GM18519 (cell line): ENCODE results near the gene USF2.
"Not testable (repeated sequence)": the region's sequence is repeated elsewhere in the genome, so short reads cannot be mapped to it uniquely, and the experiment has no call there.

Source experiments
- ATAC-seq: cut with Tn5 transposase; IDR thresholded peaks from one replicate; pipeline ENCODE4 v1.9.1; 2021; ENCODE audit warnings: mild to moderate bottlenecking, moderate library complexity; ENCODE audit not compliant: unreplicated experiment, low FRiP score

Gene USF2

DNA sequence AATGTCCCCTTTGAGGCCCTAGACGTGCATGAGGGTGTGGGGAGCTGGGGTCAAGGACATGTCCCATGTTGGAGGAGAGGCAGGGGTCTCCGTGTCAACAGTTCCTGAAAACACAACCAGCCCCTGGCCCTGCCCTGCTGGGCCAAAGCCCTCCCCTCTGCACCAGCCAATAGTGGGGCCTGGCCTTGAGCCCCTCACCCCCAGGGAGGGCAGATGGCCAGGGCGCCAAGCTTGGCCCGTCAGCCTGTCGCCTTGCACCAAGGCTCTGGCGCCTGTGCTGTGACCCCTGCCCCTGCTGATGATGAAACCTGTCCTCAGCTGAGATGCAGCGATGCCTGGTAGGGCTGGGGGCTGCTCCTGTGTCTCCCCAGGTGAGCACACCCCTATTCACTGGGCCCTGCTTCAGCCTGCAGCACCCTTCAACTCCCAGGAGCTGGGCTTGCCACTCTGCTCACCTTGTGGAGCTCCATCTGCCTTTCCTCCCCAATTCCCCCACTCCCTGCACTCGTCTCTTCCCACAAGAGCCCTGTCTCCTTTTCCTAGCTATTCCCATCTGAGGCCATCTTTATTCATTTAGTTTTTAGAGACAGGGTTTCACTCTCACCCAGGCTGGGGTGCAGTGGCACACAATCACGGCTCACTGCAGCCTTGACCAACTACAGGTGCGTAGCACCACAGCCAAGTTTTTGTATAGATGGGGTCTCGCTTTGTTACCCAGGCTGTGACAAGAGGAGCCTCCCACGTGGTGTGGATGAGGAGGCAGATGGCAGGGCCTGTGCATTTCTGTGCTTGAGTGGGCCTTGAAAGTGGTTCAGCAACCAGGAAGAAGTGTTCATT, 11.4 kb downstream of the USF2 start:
- no peak for ATAC-seq

DNA sequence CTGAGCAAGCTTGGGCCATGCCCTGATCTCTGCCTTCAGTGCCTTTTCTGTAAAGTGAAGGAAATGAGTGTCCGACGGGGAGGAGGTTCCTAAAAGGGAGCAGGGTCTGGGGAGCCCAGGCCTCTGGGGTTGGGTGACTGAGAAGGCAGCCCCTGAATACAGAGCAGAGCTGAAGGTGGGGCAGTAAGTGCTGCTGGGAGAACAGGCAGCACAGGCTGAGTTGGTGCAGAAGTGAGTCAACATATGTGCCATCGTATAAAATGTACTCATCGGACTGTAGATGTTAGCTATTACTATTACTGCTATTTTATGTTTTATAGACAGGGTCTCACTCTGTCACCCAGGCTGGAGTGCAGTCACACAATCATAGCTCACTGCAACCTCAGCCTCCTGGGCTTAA, 12.5 kb downstream of the USF2 start:
- ATAC-seq, result no peak

DNA sequence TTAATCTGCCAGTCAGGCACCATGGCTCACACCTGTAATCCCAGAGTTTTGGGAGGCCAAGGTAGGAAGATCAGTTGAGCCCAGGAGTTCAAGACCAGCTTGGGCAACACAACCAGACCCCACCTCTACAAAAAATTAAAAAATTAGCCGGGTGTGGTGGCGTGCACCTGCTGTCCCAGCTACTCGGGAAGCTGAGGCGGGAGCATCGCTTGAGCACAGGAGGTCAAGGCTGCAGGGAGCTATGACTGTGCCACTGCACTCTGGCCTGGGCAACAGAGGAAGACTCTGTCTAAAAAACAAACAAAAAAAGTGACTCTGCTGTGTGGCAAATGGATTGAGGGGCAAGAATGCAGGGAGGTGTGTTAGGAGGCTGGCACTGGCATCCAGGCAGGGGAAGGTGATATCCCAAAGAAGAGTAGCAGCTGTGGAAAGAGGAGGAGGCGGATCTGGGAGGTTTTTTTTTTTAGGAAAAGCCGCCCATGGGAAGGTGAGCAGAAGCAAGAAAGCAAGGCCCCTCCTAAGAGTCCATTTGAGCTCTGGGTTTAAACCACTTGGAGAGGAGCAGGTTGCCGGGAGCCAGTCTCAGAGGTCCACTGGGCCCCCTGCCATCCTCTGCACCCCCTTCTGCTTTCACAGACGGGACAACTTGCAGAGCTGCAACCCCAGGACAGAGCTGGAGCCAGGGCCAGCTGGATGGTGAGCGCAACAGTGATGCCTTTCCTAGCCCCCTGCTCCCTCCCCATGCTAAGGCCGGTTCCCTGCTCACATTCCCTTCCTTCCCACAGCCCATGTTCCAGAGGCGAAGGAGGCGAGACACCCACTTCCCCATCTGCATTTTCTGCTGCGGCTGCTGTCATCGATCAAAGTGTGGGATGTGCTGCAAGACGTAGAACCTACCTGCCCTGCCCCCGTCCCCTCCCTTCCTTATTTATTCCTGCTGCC, 15.7 kb downstream of the USF2 start:
- no peak for ATAC-seq

DNA sequence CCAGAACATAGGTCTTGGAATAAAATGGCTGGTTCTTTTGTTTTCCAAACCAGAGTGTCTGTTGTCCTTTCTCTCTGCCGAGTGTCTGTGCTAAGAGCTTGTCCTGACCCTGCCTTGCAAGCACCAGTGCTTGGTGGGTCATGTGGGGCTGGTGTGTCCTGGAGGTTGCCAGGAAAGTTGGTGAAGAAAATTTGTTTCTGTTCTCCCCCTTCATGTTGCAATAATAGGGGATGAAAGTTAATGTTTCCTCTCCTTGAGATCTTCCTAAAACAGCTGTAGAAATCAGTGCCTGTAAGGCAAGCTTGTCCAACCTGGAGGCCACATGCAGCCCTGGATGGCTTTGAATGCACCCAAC, 16.3 kb downstream of the USF2 start:
- ATAC-seq, result no peak

DNA sequence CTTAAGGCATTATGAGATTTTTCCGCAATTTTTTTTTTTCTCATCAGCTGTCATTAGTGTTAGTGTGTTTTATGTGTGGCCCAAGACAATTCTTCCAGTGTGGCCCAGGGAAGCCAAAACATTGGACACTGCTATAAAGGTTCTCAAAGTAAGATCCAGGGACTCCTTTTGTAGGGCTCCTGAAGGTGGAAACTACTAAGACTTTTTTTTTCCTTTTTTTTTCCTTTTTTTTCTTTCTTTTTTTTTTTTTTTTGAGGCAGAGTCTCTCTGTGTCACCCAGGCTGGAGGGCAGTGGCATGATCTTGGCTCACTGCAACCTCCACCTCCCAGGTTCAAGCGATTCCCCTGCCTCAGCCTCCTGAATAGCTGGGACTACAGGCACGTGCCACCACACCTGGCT, 16.7 kb downstream of the USF2 start:
- not testable (repeated sequence) for ATAC-seq

DNA sequence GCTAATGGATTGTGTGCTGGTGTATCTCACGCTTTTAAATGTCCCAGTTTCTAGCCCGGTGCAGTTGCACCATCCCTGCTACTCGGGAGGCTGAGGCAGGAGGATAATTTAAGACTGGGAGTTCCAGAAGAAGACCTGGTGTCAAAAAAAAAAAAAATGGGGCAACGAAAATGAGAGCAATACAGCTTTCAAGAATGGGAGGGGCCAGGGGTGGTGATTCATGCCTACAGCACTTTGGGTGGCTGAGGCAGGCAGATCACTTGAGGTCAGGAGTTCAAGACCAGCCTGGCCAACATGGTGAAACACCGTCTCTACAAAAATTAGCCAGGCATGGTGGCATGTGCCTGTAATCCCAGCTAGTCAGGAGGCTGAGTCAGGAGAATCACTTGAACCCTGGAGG, 17.3 kb downstream of the USF2 start:
- ATAC-seq, result not testable (repeated sequence)

DNA sequence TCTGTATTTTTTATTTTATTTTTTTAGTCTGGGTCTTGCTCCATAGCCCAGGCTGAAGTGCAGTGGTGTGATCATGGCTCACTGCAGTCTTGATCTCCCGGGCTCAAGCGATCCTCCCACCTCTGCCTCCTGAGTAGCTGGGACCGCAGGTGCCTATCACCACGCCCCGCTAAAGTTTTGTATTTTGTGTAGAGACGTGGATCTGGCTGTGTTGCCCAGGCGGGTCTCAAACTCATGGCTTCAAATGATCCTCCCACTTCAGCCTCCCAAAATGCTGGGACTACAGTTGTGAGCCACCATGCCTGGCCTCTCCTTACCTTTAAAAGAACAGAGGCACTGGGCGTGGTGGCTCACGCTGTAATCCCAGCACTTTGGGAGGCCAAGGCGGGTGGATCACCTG, 19.0 kb downstream of the USF2 start:
- no peak for ATAC-seq

DNA sequence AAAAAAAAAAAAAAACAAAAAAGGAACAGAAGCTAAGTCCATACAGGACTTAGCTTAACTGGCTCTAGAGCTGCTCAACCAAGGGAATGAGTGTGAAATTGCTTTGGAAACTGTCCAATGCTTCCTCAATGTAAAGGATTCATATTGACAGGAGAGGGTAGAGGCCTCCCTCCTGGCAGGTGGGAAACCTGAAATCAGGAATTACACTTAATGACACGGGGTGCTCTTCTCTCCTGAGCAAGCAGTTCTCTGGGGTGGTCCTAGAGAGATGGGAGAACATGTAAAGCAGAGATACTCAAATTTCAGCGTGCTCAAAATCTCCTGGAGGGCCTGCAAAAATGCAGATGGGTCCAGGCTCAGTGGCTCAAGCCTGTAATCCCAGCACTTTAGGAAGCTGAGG, 19.6 kb downstream of the USF2 start:
- ATAC-seq, result no peak

DNA sequence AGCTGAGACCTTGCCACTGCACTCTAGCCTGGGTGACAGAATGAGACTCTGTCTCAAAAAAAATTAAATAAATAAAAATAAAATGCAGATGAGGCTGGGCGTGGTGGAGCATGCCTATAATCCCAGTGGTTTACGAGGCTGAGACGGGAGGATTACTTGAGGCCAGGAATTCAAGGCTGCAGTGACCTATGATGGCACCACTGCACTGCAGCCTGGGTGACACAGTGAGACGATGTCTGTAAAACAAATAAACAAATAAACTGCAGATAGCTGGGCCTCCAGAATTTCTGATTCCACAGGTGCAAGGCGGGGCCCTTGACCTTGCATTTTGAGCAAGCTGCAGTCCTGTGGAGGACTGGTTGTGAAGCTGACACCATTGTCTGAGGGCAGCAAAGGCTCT, 20.1 kb downstream of the USF2 start:
- ATAC-seq, result no peak

DNA sequence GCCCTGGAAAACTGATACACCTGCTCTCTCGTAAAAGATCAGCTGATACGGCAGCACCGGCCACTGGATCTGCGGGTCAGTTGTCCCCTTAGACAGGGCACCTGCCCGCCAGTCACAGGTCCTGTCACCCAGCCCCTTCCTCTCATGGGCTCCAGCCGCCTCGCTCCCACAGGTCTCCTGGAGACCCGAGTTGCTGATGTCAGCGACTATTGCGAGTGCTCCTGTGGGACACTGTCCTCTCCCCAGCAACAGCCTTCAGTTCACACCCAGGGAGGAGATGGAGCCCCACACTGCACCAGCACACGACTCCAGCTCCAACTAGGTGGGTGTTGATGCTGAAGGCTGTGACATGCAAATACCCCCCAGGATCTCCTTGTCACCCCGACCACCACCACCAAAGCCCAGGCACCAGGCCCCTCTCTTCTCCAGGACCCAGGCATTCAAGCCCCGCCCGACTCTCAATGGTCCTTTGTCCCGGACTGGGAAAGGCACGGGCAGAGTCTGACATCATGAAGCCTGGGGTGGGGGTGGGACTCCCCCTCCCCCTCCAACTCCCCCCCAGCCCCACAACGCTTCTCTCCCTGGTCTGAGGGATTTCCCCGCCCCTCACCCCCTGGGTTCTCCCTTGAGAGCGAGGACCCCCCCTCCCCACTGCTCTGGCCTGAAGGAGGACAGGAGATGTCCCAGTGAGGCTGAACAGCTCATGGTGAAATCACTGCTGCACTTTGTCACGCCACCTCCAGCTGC, 21.8 kb downstream of the USF2 start:
- ATAC-seq, result no peak

DNA sequence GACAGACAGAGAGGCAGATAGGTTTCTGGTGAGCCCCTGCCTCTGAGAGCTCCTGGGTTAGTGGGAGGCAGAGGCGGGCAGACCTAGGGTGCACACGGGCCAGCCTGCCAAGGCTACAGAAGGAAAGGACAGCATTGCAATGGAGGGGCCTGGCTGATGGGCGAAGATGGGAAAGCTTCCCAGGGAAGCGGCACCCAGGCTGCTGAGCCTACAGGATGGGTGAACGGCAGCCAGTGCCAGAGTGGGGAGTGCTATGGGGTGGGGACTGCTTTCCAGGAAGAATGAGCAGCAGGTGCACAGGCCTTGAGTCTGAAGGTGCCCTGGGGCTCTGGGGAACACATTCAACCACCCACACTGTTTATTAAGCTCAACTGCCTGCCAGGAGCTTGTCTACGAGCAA, 22.5 kb downstream of the USF2 start:
- ATAC-seq, result no peak

DNA sequence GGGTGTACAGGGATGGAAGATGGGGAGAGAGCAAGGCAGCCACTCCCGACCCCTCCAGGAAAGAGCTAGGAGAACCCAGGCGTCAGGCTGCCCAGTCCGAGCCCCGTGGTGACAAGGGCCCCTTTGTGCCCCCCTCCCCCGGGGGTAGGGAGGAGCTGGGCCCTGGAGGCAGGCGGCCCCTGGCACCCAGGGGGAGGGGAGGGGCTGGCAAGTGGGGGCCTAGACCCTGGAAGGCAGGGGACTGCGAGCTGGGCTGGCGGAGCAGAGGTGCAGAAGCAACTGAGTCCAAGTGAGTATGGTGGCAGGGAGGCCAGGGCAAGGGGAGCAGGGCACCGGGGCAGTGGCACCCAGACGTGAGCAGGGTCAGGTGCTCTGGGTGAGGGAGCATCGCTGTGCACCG, 23.2 kb downstream of the USF2 start, which contains the start of gene MAG:
TSS of gene MAG (plus strand) at position 246 of the 400 bp plus-strand sequence. CDS start 3,248 bp downstream, outside the sequence.
- no peak for ATAC-seq

DNA sequence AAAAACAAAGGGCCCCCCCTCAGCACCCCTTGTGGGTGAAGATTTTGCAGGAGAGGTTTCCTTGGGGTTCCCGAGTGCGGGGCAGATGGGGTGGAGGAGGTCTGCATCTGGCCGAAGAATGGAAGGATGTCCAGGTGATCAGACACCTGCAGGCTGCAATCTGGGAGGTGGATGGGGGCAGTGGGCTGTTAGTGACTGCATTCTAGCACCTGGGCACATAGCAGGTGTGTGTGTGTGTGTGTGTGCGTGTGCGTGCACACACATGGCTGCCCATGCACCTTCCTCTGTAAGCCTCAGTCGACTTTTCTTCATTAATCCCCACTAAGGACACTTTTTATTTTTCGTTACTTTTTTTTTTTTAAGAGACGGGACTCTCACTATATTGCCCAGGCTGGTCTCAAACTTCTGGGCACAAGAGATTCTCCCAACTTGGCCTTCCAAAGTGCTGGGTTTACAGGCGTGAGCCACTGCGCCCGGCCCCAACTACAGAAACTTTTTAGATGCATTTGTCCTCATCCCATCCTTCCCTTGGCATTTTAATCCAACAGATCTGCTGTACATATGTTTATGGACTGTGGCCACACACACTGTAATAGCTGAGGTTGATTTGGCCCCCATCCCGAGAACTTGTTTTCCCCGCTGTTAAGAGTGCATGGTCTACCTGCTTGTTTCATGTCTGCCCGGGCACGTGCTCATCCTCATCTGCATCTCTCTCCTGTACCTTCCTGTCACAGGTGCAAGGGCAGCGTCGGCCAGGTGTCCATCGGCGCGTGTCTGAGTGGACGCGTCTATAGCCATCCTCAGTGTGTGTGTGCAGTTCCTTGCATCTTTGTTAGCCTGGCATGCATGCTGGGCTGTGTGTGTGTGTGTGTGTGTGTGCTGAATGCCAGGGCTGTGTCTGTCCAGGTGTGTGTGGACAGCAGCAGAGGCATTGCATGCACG, 23.9 kb downstream of the USF2 start:
- no peak for ATAC-seq

DNA sequence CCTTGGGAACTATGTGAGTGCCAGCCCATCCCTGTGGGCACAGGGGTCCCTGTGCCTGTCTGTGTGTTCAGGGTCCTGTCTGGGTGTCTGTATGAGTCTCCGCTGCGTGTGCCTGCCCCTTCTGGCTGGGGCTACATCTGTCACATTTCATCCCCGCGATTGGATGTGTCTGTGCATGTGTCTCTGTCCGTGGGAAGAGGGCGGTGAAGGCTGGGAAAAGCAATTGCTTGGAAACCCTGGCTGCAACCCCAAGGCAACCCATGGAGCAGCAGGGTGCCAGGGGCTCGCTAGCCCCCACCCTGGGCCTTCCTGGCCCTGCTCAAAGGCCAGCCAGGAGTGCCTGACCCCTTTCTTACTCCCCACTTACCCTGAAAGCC, 24.6 kb downstream of the USF2 start:
- no peak for ATAC-seq

DNA sequence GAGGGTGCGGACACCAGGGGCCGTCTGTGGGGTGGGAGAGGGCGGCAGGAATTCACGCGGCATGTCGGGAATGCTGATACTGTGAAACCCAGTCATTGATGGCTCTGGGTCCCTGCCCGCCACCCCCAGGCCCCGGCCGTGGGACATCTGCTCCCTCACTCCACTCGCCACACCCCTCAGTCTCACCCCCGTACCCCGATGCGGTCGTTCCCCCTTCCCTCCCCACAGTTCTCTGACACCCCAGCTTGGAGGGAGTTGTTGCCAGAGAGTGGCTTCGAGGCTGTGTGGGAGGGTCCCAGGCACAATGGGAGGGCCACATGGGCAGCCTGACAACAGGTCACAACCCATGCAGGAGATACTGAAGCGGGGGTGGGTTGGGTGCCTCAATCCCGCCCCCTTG, 25.0 kb downstream of the USF2 start:
- no peak for ATAC-seq

DNA sequence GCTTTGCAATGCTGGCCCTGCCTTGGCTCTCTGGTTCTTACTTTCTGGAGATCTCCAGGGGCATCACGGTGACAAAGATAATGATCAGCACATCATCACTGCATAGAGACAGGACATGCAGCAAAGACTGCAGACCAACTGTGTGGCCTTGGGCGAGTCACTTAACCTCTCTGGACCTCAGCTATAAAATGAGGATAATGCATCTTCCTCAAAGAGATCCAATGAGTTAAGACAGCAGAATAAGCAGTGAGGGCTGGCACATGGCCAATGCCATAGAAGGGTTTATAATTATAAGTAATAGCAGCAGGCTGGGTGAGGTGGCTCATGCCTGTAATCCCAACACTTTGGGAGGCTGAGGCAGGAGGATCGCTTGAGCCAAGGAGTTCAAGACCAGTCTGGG, 25.6 kb downstream of the USF2 start:
- no peak for ATAC-seq

DNA sequence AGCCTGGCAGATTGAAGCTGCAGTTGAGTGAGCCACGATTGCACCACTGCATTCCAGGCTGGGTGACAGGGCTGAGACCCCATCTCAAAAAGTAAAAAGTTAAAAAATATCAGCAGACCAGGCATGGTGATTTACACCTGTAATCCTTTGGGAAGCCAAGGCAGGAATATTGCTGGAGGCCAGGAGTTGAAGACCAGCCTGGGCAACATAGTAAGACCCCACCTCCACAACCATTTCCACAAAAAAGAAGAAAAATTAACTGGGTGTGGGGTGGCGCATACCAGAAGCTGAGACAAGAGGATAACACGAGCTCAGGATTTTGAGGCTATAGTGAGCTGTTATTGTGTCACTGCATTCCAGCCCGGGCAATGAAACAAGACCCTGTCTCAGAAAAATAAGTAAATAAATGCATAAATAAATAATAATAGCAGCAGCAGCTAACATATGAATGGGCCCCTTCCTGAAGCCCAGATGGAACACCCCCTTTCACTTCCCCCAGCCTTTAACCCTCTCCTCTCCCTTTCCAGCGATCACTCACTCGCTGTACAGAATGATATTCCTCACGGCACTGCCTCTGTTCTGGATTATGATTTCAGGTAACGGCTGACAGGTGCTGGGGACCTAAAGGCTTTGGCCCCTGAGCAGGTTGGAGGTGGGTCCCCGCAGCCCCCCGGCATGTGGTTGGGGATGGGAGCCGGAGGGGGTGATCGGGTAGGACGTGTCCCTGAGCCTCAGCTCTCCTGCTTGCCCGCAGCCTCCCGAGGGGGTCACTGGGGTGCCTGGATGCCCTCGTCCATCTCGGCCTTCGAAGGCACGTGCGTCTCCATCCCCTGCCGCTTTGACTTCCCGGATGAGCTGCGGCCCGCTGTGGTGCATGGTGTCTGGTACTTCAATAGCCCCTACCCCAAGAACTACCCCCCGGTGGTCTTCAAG, 26.4 kb downstream of the USF2 start:
- no peak for ATAC-seq

DNA sequence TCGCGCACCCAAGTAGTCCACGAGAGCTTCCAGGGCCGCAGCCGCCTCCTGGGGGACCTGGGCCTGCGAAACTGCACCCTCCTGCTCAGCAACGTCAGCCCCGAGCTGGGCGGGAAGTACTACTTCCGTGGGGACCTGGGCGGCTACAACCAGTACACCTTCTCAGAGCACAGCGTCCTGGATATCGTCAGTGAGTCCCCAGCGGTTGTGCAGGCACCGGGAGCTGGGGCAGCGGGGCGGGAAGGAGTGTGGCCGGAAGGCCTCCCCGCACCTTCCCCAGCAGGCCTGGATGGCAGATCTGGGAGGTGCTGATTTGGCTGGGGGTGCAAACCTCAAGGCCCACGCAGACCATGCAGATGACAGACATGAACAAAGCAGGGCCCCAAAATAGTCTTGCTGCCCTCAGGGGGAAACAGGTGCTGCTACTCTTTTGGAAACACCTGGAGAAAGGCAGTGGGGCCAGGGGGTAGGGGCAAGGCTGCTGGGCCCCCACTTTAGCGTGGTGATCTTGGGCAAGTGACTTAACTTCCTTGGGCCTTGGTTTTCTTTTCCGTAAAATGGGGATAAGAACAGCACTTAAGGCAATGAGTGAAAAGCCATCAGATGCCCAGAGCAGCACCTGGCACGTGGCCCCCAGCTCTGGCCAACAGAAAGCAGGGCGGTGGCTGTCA, 27.2 kb downstream of the USF2 start:
- no peak for ATAC-seq
